ENCODE data around the gene CEMIP.

Gene CEMIP, protein sequence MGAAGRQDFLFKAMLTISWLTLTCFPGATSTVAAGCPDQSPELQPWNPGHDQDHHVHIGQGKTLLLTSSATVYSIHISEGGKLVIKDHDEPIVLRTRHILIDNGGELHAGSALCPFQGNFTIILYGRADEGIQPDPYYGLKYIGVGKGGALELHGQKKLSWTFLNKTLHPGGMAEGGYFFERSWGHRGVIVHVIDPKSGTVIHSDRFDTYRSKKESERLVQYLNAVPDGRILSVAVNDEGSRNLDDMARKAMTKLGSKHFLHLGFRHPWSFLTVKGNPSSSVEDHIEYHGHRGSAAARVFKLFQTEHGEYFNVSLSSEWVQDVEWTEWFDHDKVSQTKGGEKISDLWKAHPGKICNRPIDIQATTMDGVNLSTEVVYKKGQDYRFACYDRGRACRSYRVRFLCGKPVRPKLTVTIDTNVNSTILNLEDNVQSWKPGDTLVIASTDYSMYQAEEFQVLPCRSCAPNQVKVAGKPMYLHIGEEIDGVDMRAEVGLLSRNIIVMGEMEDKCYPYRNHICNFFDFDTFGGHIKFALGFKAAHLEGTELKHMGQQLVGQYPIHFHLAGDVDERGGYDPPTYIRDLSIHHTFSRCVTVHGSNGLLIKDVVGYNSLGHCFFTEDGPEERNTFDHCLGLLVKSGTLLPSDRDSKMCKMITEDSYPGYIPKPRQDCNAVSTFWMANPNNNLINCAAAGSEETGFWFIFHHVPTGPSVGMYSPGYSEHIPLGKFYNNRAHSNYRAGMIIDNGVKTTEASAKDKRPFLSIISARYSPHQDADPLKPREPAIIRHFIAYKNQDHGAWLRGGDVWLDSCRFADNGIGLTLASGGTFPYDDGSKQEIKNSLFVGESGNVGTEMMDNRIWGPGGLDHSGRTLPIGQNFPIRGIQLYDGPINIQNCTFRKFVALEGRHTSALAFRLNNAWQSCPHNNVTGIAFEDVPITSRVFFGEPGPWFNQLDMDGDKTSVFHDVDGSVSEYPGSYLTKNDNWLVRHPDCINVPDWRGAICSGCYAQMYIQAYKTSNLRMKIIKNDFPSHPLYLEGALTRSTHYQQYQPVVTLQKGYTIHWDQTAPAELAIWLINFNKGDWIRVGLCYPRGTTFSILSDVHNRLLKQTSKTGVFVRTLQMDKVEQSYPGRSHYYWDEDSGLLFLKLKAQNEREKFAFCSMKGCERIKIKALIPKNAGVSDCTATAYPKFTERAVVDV (N-terminal part only)

DNA sequence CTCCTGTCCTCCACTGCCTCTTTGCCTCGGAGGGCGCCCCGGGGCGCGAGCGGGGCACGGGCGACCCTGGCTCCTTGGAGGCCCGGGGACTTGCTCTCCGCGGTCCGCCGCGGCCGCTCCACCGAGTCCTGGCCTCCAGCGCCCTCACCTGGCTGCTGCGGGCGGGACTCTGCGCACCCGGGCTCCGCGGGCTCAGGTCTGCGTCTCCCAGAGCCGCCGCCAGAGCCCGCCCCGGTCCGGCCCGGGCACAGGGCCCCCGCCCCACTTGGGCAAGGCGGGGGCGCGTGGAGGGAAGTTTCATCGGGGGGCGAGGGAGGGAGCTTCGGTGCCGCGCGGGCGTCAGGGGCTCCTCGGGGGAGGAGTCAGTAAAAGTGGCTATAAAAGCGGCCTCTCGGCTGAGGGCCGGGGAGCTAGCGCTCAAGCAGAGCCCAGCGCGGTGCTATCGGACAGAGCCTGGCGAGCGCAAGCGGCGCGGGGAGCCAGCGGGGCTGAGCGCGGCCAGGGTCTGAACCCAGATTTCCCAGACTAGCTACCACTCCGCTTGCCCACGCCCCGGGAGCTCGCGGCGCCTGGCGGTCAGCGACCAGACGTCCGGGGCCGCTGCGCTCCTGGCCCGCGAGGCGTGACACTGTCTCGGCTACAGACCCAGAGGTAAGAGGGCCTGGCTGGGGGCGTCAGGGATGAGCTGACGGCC, at the start of gene CEMIP:
Gene CEMIP, plus strand, starts transcription at position 407 of the 694 bp plus-strand sequence. CDS start 94,510 bp downstream, outside the sequence.
- no peak for DNase-seq (ENCODE audit: low read depth in 2 of 2)

DNA sequence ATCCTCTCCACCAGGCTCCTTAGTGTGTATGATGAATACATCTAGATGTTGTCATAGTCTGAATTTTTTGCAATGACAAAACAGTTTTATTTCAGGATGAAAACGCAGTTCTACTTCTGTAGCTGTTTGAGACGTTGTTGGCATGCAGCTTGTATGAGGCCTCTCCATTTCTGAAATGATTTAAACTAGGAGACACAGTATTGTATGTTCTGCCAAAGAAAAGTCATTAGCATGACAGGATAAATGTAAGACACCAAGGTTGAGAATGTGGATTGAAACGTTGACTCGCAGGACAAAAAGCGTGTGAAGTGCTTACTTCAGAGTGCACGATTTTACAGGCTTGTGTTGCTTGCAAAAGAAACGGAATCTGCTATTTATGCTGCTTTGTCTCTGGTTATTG, 48.8 kb upstream of the CEMIP start:
- no peak for DNase-seq (ENCODE audit: low read depth in 2 of 2)

DNA sequence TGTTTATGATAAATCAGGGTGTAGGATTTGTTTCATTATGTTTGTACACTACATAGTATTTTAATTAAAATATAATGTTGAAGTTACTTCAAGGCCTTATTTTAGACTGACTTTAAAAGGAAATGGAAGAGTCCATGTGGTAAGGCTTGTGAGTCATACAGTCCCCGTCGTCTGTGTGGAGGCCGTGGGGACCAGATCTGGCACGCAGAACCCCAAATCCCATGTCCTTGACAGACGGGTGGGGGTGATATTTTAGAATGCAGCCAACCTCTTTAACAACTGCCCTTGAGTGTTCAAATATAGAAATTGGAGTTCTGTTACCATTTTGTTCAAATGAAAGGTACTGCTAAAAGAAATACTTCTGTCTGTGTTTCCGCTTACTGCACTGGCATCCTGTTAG, 48.2 kb upstream of the CEMIP start:
- no peak for DNase-seq (ENCODE audit: low read depth in 2 of 2)

DNA sequence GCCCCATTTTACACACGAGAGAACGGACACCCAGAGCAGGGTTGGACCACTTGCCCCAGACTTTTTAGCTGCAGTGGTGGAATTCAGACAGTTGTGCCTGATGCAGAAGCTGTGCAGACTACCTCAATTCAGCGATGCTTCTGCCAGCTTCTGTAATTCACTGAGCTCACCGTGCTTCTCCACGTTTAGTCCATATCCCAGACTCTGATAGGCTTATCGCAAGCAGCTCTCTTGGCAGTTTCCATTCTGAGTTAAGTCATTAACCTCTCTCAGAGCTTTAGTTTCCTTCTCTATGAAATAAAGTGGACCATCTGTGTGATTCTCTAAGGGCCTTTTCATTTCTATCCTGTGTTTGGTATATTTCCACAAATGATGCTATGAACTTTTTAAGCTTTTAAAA, 47.0 kb upstream of the CEMIP start:
- DNase-seq (ENCODE audit: low read depth in 2 of 2): no peak

DNA sequence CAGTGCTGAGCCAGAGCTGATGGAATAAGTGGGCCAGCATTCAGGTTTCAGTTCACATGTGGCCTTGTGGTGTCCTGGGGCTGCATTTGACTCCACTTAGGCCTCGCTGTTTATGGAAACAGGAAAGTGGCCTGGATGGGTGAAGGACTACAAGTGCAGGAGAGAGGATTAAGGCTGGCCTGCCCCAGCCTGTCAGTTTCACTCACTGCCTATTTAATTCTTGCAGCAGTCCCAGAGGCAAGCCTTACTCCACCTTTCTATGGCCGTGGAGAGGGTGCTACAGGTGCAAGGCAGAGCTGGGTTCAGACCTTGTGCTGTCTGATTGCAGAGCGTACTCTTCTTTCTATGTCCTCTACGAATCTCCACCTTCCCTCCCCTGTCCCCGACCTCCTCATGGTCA, 46.4 kb upstream of the CEMIP start:
- DNase-seq (ENCODE audit: low read depth in 2 of 2): no peak

DNA sequence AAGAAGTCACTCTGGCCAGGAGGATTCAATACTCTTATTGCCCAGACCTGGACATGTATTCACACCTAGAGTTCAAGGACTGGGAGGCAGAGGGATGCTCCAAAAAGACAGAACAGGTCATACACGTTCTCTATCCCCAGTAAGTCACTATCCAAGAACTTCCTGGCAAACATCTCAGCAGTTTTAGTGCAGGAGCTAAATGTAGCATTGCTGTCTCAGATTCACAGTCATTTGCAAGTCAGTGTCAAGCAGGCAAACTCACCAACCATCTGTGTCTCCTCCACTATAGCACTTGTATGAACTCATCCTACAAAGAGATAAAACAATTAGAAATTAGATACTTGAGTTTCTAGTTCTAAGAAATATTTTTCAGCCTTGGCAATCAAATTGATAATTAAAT, 45.7 kb upstream of the CEMIP start:
- DNase-seq (ENCODE audit: low read depth in 2 of 2): no peak

DNA sequence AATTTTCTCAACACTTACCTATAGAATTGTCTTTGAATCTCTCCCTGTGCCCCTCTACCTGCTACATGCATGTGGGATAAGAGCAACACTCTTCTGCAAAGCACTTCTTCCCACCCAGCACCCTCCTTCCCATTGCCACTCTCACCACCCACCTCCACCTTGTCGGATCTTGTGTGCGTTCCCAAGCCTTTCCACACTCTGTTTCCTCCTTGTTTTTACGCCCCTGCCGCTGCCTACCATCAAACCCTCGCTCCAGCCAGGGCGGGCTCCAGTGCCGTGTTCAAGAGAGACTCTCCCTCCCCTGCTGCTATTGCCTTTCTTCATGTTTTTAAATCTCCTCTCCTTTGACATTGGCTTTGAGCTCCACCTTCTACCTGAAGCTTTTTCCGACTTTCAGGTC, 43.8 kb upstream of the CEMIP start:
- no peak for DNase-seq (ENCODE audit: low read depth in 2 of 2)

DNA sequence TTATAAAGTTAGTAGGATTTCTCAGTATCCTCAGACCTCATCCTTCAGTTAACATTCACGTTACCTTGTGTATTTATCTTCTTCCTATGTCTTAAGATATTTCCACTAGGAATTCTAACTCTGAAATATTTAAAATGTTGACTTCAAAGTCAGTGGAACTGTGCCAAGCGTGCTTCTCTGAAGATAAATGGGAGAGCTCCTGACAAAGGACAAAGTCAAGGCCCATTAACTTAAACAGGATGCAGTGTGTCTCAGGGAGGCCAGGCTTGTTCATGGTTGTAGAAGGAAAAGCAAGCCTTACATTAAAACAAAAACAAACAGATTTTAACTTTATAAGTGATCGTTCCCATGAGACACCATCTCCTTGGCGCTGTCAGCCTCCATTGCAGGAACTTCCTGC, 42.6 kb upstream of the CEMIP start:
- DNase-seq (ENCODE audit: low read depth in 2 of 2): no peak

DNA sequence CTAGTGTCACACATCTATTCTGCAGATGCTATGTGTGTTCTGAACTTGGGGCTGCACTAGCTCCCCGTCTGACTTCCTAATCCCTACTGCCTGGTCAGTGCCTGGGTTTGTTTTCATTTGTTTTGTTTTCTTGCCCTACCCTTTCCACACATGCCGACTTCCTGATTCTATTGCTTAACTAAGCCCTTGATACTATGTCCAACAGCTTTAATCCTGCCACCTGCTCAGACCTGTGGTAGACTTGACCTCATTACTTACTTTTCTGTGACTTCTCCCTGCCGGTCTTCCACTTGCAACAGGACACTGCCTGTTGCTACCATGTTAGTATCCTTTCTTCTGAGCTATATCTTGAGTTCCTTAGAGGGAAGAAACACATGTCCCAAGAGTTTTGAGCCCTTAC, 39.3 kb upstream of the CEMIP start:
- no peak for DNase-seq (ENCODE audit: low read depth in 2 of 2)

DNA sequence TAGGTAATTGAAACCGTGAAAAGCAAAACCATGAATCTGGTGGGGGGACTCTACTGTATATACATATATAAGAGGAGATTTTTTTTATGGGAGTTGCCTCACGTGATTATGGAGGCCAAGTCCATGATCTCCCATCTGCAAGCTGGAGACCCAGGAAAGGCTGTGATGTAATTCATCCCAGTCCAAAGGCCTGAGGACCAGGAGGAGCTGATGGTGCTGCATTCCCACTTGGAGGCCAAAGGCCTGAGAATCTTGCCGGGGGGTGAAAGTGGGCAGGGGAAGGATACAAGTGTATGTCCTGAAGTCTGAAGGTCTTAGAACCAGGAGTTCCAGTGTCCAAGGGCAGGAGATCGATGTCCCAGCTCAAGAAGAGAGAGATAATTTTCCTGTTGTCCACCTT, 37.1 kb upstream of the CEMIP start:
- no peak for DNase-seq (ENCODE audit: low read depth in 2 of 2)

DNA sequence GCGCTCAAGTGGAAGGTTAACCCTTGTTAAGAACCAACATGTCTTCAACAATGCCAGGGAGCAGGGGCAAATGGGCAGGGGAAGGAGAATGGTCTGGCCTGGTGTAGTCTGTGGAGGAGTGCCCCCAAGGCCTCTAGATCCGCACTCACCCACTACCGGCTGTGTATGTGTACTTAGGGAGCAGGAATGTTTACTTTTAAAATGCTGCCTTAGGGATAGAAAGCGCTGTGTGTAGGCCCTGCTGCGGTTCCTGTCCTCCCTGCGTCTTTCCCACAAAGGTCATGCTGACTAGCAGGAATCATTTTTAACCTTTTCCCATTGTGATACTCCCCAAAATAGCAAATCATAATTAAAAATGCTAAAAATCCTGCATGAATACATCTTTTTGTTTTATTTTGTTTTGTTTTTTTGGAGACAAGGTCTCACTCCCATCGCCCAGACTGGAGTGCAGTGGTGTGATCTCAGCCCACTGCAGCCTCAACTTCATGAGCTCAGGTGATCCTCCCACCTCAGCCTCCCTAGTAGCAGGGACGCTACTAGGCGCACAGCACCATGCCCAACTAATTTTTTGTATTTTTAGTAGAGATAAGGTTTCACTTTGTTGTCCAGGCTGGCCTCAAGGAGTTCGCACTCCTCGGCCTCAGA, 35.9 kb upstream of the CEMIP start:
- DNase-seq (ENCODE audit: low read depth in 2 of 2): no peak

DNA sequence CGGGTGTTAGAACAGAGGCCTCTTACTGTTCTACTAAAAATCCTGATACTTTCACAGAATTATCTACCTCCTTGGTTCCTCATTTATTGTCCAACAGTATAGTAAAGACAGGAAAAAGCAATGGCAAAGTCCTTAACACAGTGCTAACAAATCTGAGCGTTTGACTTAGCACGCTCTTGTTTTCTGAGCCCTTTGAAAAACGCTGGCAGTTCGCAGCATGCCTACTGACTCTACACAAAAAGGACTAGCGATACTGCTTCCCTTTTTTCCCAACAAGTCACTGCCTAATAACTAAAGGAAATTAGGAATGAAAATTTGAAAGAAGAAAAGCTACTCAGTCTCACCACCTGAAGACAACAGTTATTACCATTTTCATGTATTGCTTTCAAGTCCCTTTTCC, 34.8 kb upstream of the CEMIP start:
- DNase-seq (ENCODE audit: low read depth in 2 of 2): no peak

DNA sequence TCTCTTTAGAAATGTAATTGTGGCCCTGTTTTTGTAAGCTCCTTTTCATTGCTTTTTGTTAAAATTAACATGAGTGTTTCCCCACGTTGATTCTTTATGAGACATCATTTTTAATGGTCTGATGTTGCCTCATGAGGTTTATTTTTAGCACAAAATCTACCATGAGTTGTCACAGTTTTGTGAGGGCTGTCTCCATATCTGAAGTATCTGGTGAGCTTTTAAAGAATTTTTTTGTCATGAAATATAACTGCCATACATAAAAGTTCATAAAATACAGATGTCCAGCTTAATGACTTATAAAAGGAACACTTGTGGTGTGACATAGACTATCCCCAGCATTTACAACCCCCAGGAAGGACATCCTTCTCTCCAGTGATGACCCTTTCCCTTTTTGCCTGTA, 34.3 kb upstream of the CEMIP start:
- DNase-seq (ENCODE audit: low read depth in 2 of 2): no peak

DNA sequence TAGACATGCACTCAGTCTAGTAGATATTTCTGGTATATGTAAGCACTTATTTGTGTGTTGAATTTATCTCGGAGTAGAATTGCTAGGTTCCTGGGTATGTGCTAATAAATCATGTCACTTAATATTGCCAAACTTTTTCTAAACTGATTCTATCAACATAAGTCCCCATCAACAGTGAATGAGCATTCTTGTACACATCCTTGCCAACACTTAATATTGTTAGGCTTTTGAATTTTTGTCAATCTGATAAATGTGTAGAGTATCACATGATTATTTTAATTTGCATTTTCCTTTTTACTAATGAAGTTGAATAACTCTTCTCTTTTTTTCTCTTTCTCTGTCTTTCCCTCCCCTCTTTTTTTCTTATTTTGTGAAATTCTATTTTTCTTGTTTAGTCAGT, 33.3 kb upstream of the CEMIP start:
- DNase-seq (ENCODE audit: low read depth in 2 of 2): no peak

DNA sequence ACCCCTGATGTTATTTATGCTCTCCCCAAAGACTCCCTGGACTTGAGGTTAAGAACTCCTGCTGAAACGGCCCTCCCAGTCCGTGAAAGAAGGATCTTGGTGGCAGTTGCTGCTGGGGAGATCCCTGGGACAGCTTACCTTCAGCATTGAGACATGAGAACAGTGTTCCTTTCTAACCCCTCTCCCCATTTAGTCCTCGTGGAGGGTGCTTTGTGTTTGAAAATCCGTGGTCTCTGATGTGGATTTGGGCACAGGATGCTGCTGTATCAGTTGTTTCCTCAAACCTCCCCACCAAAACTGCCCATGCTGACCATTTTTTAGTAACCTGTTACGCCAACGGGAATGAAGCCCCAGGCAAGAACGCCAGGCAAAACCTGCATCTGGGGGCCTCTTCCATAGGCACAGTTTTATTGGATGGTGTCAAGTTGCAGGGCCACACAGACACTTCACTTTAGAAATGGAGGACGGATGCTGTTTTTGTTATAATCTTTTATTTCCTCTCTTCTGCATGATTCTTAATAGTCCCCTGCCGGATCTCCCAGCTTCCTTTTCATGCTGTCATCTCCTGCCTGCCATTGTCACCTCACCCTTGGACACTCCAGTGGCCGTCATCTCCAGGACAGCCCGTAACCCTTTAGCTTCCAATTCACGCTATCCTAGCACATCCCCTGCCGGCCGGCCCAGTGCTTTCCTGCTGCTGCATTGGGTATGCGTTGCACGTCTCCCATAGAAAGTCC, 31.7 kb upstream of the CEMIP start:
- no peak for DNase-seq (ENCODE audit: low read depth in 2 of 2)

DNA sequence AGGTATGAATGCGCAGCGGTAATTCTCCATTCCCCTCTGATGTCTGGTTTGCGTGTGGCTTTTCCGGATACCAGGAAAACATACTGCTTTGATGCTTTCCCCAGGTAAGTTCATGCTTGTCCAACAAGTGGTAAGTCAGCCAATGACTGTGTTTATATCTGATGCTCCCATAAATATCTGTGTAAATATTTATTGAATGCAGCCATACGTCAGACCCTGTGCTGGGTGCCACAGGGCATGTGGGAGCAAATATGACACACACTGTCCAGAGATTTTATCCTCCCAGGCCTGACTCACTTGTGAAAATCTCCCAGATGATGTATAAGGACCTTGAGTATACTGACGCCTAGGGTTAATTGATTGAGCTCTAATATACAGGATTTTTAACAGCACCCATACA, 29.6 kb upstream of the CEMIP start:
- DNase-seq (ENCODE audit: low read depth in 2 of 2): no peak

DNA sequence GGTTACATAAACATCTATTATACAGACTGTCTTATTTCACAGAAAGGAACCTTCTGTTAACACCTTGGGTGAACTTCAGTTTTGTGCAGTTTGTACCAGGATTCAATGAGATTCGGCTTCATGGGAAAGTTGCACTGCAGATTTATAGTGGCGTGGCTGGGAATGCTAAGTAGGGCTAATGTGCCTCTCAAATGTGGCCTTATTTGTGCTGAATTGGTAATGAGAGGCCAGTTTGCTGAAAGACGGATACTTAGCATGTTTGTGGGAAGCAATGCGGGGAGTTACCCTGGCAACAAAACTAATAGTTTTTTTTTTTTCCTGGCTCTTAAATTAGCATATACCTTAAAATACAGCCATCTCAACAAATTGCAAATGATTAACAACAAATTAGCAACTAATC, 28.6 kb upstream of the CEMIP start:
- DNase-seq (ENCODE audit: low read depth in 2 of 2): no peak

DNA sequence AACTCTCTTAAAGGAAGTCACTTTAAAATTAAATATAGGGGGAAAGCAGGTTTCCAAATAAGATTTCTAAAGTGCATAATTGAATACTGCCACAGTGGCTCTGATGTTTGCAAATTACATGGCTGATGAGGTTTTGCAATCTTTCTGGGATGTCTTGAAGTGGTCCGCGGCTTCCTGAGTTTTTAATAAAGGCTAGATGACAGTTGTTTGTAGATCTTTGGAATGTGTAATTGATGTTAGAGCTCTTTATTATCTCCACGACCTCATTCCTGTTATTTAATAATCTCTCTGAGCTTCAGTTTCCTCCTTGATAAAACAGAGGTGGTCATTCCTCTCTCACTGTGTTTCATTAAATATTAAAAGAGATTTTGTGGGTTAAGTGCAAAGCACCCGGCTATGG, 27.0 kb upstream of the CEMIP start:
- DNase-seq (ENCODE audit: low read depth in 2 of 2): no peak

DNA sequence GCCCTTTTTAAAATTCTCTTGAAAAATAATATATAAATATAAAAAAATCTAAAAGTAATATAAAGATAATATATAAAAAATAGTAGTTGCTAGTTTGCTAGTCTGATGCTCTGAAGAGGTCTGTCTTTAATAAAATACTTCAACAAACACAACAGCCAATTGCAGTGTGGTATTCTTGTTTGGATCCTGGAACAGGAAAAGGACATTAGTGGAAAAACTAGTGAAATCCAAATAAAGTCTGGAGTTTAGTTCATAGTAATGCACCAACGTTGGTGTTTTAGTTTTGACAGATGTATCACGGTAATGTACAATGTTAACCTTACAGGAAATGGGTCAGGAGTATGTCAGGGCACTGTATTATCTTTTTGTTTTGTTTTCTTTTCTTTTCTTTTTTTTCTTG, 26.0 kb upstream of the CEMIP start:
- no peak for DNase-seq (ENCODE audit: low read depth in 2 of 2)

DNA sequence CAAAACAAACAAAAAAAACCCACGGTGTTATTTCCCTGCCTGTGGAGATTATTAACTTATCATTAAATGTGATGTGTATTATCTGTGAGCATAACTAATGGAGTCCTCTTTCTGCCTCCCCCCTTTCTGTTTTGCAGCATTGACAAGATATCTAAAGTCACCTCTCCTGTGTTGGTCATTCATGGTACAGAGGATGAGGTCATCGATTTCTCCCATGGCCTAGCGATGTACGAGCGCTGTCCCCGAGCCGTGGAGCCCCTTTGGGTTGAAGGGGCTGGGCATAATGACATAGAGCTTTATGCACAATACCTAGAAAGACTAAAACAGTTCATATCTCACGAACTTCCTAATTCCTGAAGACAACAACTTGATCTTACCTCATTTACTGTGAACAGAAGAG, 25.2 kb upstream of the CEMIP start:
- no peak for DNase-seq (ENCODE audit: low read depth in 2 of 2)

DNA sequence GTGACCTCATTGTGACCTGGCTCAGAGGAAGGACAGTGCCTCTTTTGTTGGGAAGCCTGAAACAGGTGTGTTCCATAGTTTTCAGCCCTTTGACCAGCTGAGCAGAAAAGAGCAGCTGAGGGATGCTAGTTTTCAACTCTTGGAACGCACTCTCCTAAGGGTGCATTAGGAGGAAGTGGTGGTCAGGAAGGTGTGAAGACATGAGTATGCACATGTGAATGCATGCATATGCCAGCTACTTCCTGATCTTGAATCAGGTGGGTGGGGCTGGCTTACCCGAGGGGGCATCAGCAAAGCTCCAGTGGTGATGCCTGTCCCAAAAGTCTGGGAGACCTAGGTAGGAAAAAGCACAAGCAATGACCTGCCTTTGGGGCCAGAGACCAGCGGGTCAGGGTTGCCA, 23.3 kb upstream of the CEMIP start:
- no peak for DNase-seq (ENCODE audit: low read depth in 2 of 2)
